ENCODE data around the gene LIFR. TPM values are rescaled to one million over a fixed set of nuclear protein-coding genes. Genes with fewer than 3 reads are reported as not detected.

LIFR gene
- total RNA-seq, 6 donors from 2014 or later, result 69.1 to 103 (median 85.8) TPM

DNA sequence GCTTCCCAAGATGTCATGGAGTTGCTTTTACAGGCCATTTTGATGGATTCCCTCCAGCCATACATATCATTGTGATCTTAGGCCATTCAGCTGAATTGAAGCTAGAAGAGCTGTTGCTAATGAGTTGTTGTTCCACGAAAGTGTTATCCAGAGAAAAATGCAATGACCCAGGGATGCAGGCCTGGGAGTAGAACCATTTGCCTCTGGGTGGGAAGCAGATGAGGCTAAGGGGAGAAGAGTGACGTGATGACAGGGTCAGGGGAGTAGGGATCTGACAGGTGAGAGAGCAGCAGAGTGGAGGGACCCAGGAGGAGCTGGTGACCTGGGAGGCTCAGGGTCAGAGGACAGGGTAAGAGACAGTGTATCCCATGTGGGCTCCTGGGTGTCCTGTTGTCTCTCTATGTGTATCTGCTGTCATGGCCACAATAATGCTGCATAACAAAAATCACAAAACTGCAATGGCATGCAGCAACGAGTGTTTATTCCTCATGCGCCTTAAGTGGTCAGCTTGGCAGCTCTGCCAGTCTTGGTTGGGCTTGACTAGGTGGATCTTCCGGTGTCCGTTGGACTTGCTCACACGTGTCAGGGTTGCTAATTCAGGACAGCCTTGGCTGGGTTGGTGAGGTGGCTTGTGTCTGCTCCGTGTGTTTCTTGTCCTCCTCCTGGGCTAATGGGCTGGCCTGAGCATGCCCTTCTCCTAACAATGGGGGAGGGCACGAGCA lies 90.6 kb downstream of the LIFR start:
- no peaks in the 10 kb centered on the region for H3K9me3 ChIP-seq
- no peaks in the 10 kb centered on the region for H3K36me3 ChIP-seq
- peak overlapping the region; percentile 78 to 85 (median 81) for H3K27ac ChIP-seq
- DNase-seq (no peak), ATAC-seq (ENCODE audit: low FRiP score in 2 of 2) (no peak)
- TF ChIP-seq POLR2AphosphoS5 (IDR thresholded peaks at IDR 0.05) (no peak), EP300 (IDR thresholded peaks at IDR 0.05) (no peak), POLR2A (IDR thresholded peaks at IDR 0.05) (no peak)
- TF ChIP-seq, protein P1, sequence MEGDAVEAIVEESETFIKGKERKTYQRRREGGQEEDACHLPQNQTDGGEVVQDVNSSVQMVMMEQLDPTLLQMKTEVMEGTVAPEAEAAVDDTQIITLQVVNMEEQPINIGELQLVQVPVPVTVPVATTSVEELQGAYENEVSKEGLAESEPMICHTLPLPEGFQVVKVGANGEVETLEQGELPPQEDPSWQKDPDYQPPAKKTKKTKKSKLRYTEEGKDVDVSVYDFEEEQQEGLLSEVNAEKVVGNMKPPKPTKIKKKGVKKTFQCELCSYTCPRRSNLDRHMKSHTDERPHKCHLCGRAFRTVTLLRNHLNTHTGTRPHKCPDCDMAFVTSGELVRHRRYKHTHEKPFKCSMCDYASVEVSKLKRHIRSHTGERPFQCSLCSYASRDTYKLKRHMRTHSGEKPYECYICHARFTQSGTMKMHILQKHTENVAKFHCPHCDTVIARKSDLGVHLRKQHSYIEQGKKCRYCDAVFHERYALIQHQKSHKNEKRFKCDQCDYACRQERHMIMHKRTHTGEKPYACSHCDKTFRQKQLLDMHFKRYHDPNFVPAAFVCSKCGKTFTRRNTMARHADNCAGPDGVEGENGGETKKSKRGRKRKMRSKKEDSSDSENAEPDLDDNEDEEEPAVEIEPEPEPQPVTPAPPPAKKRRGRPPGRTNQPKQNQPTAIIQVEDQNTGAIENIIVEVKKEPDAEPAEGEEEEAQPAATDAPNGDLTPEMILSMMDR (IDR thresholded peaks at IDR 0.05), result no peak
- H3K4me3 ChIP-seq, result no peak overlapping the region
- 81 to 89% methylated on average over 9 of the region's 9 CpGs for WGBS, 2 donors
- no peaks in the 10 kb centered on the region for H3K27me3 ChIP-seq
- H3K4me1 ChIP-seq, result peaks cover 28 to 46% (median 35%) of the 10 kb centered on the region in 4 donors

DNA sequence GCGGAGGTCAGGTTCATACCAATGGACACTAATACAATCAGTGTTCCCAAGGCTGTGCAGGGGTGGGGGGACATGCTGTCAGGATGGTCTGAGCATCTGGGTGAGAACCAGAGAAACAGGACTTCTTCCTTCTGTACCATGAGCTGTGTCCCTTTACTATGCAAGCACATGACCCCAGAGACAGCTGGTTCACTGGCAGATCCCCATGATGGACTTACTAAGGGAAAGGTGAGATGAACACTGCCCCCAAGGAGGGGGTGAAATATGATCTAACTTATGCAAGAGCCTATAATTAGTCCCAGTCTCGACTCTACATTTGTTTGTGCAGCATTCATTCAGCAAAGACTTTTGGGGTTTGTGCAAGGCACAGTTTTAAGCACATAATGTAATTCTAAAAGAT lies 91.4 kb downstream of the LIFR start:
- TF ChIP-seq, protein P1 (IDR thresholded peaks at IDR 0.05), result no peak
- TF ChIP-seq EP300 (IDR thresholded peaks at IDR 0.05) (no peak), POLR2A (IDR thresholded peaks at IDR 0.05) (no peak), POLR2AphosphoS5 (IDR thresholded peaks at IDR 0.05) (no peak)
- no peaks in the 10 kb centered on the region for H3K27me3 ChIP-seq

DNA sequence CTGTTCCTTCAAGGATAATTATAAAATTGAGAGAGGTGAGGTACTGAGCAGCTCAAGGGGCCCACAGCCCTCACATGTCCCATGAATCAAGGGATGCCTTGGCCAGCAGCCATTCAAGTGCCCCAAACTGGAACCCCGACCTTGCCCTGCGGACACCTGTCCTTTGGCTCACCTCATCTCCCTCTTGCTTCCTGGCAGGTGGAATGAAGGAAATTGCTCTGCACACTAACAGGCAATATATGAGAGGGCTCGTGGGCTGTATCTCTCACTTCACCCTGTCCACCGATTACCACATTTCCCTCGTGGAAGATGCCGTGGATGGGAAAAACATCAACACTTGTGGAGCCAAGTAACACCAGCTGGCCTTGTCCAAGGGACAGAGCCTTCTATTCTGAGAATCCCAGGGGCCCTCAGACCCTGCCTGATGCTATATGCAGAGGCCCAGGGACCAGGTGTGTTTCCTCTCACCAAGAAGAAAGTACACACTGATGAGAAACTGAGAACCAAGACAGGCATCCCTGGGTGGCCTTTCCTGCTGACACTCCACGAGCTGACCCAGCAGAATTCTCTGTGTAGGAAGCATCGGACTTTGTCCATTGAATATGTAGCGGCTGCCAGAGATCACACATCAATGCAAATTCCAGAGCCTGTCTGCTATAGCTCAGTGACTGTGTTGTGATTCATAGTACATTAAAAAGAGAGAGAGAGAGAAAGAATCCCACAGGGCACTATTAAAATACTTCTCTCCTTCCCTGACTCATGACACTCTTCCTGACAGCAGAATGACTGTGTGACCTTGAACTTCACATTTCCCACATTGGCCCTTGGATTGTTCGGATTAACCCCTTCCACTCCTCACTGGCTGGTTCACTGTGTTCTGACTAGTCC lies 92.6 kb downstream of the LIFR start:
- WGBS, 2 donors, result 44 to 61% methylated on average over 10 of the region's 10 CpGs
- no peak for DNase-seq
- H3K4me1 ChIP-seq, result peaks cover 28 to 37% (median 34%) of the 10 kb centered on the region in 4 donors
- no peaks in the 10 kb centered on the region for H3K36me3 ChIP-seq
- peak in 1 of 2 donors; percentile 25 for ATAC-seq (ENCODE audit: low FRiP score in 2 of 2)
- H3K4me3 ChIP-seq, result no peak overlapping the region
- peak overlapping the region in 3 of 4 donors; percentile 18 to 49 (median 37) for H3K27ac ChIP-seq
- no peaks in the 10 kb centered on the region for H3K9me3 ChIP-seq
- TF ChIP-seq, protein P1 (IDR thresholded peaks at IDR 0.05), result no peak
- TF ChIP-seq POLR2AphosphoS5 (IDR thresholded peaks at IDR 0.05), result peak; percentile 25 to 32
- TF ChIP-seq POLR2A (IDR thresholded peaks at IDR 0.05), result no peak
- TF ChIP-seq EP300 (IDR thresholded peaks at IDR 0.05), result no peak
- no peaks in the 10 kb centered on the region for H3K27me3 ChIP-seq

More for the DNA sequence above, 91.4 kb downstream of the LIFR start:
- WGBS, 2 donors, result 76% methylated on average over 2 of the region's 2 CpGs
- H3K4me3 ChIP-seq, result no peak overlapping the region
- H3K27ac ChIP-seq, result peak overlapping the region in 1 of 4 donors; percentile 37
- peaks cover 28 to 46% (median 35%) of the 10 kb centered on the region in 4 donors for H3K4me1 ChIP-seq
- no peak for DNase-seq
- ATAC-seq (ENCODE audit: low FRiP score in 2 of 2), result no peak
- no peaks in the 10 kb centered on the region for H3K36me3 ChIP-seq
- H3K9me3 ChIP-seq, result no peaks in the 10 kb centered on the region

DNA sequence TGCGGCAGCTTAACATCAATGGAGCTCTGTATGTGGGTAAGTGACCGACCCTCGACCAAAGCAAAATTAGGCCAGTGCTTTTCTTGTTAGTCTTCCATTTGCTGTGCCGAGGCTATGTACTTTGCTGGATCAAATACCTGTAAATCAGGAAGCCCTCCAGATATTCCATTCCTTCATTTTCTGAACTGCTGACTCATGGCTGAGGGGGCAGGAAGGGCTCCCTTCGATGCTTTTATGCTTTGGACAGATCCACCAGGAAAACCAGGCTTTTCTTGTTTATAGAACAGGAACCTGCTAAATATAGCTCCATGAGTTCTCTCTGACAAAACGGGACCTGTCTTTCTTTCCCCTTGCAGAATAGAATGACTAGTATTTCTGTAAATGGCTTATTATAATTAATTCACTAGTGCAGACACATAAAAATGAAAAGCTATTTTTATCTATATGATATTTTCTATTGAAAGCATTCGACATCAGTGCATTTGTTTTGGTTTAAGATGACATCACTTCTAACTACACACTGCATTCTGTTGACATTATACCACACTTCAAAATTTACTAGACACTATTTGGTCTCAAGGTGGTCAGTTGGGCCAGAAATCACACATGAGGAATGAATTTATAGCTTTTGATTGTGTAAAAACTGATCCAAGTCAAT lies 93.3 kb downstream of the LIFR start:
- no peak overlapping the region for H3K4me3 ChIP-seq
- H3K4me1 ChIP-seq, result peaks cover 21 to 30% (median 27%) of the 10 kb centered on the region in 4 donors
- no peaks in the 10 kb centered on the region for H3K27me3 ChIP-seq
- H3K9me3 ChIP-seq, result no peaks in the 10 kb centered on the region
- ATAC-seq (ENCODE audit: low FRiP score in 2 of 2), result no peak
- no peaks in the 10 kb centered on the region for H3K36me3 ChIP-seq
- peak overlapping the region in 3 of 4 donors; percentile 13 to 49 (median 18) for H3K27ac ChIP-seq
- no peak for TF ChIP-seq EP300 (IDR thresholded peaks at IDR 0.05)
- TF ChIP-seq, protein P1 (IDR thresholded peaks at IDR 0.05), result no peak
- no peak for TF ChIP-seq POLR2AphosphoS5 (IDR thresholded peaks at IDR 0.05)
- no peak for TF ChIP-seq POLR2A (IDR thresholded peaks at IDR 0.05)
- 54 to 55% methylated on average over 7 of the region's 7 CpGs for WGBS, 2 donors
- DNase-seq, result no peak
